Stimulated activated CD8-positive, alpha-beta memory T cell treated with anti-CD3 and anti-CD28 coated beads, Interleukin-15, amount 100 ng/mL, for 4 hours (primary cell): ENCODE results near the gene CEACAM19.
"Not testable (repeated sequence)": the region's sequence is repeated elsewhere in the genome, so short reads cannot be mapped to it uniquely, and the experiment has no call there.

Source experiments
- DNase-seq, 2 donors: peaks; one replicate each; pipeline ENCODE4 v3.0.0-alpha.2; 2020; ENCODE audit warnings: low read depth in 2 of 2

Gene CEACAM19

GRCh38 chr19:44671400-44671799 is at the start of gene CEACAM19:
Gene CEACAM19, plus strand, starts transcription at chr19:44671482. Its CDS starts 450 bp downstream, at chr19:44671932.
- no peak for DNase-seq

- DNase-seq = no peak
Observed at GRCh38 chr19:44623080-44623479, 48.2 kb upstream of the CEACAM19 start.

- no peak for DNase-seq
Observed at GRCh38 chr19:44623626-44624025, 47.7 kb upstream of the CEACAM19 start.

GRCh38 chr19:44624840-44625354 is 46.4 kb upstream of the CEACAM19 start:
- DNase-seq = no peak

- DNase-seq = not testable (repeated sequence)
Observed at GRCh38 chr19:44625637-44626036, 45.6 kb upstream of the CEACAM19 start.

- no peak for DNase-seq
Observed at GRCh38 chr19:44626048-44626624, 45.1 kb upstream of the CEACAM19 start.

GRCh38 chr19:44627631-44628030 is 43.7 kb upstream of the CEACAM19 start:
- DNase-seq = no peak

GRCh38 chr19:44628793-44629192 is 42.5 kb upstream of the CEACAM19 start:
- DNase-seq = no peak

- not testable (repeated sequence) for DNase-seq
Observed at GRCh38 chr19:44631611-44632010, 39.7 kb upstream of the CEACAM19 start.

- not testable (repeated sequence) for DNase-seq
Observed at GRCh38 chr19:44634058-44634457, 37.2 kb upstream of the CEACAM19 start.

- no peak for DNase-seq
Observed at GRCh38 chr19:44634785-44635184, 36.5 kb upstream of the CEACAM19 start.

- DNase-seq = no peak
Observed at GRCh38 chr19:44635581-44636438, 35.5 kb upstream of the CEACAM19 start.

GRCh38 chr19:44636439-44637389 is 34.6 kb upstream of the CEACAM19 start:
- DNase-seq = no peak

- no peak for DNase-seq
Observed at GRCh38 chr19:44637390-44637764, 33.9 kb upstream of the CEACAM19 start.

- no peak for DNase-seq
Observed at GRCh38 chr19:44640518-44640917, 30.8 kb upstream of the CEACAM19 start.

- DNase-seq = no peak
Observed at GRCh38 chr19:44641501-44642265, 29.6 kb upstream of the CEACAM19 start.

- DNase-seq = no peak
Observed at GRCh38 chr19:44642377-44642776, 28.9 kb upstream of the CEACAM19 start.

- DNase-seq = no peak
Observed at GRCh38 chr19:44643605-44644401, 27.5 kb upstream of the CEACAM19 start, which contains the start of gene PVR. Gene PVR, plus strand, starts transcription at chr19:44643910. Its CDS starts 187 bp downstream, at chr19:44644097.

- no peak for DNase-seq
Observed at GRCh38 chr19:44644402-44645016, 26.8 kb upstream of the CEACAM19 start.
